ENCODE measurements around the gene SHISA6. TPM values are rescaled to one million over a fixed set of nuclear protein-coding genes. Genes with fewer than 3 reads are reported as not detected.

SHISA6 gene
- total RNA-seq, 2 donors from 2014 or later: not detected

DNA sequence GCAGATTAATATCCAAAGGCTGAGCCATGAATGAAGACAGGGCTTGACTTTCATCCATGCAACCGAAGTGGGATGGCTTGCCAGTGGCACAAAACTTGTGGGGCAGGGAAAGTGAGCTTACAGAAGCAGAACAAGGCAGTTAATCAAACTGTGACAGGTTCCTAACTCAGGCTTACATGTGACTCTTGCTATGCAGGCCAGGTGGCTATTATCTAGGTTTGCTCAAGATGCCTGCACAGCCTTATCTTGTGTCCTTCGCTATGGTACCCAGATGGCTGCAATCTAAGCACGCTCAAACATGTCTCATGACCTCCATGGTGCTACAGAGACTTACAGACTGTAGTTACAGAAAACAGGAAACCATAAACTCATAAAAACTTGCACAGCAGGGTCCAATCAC lies 348.7 kb downstream of the SHISA6 start:
- DNase-seq (ENCODE audit: low spot score in 2 of 2) (no peak), ATAC-seq (no peak)
- H3K9me3 Mint-ChIP-seq: peaks cover 12 to 13% of the 10 kb centered on the region in 2 donors
- H3K27ac Mint-ChIP-seq: no peak overlapping the region
- no peaks in the 10 kb centered on the region for H3K36me3 Mint-ChIP-seq

DNA sequence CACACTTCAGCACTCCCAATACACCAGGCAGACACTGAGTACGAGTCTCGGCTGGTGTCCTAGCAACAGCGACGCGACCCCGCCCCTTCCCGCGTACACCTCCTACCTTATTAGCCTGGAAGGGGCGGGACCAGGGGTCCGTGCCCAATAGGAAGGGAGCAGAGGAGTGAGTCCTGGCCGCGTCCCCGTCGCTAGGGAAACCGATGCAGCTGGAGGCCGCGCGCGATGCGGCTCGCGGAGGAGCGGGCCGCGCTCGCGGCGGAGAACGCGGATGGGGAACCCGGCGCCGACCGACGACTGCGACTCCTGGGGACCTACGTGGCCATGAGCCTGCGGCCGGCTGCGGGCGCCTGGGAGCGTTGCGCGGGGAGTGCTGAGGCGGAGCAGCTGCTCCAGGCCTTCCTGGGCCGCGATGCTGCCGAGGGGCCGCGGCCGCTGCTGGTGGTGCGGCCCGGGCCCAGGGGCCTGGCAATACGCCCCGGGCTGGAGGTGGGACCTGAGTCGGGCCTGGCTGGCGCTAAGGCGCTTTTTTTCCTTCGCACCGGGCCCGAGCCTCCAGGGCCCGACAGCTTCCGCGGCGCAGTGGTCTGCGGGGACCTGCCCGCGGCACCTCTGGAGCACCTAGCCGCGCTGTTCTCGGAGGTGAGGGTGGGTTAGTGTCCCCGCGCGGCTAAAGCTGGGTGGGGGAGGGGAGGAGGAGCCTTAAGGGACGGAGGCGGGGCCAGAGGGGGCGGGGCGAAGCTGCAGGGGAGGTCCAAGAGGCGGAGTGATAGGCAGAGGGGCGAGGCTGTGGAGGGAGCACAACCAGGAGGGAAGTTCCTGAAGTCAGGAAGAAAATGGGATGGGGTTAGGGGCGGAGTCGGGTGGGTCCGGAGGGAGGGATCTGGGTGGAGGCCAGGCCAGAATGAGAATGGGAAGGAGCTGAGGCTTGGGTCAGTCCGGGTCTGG lies 357.5 kb downstream of the SHISA6 start, which contains the start of gene DNAH9:
Gene DNAH9 (plus strand): TSS at position 197 of the 948 bp plus-strand sequence. CDS start 29 bp downstream, at position 226.
- Mint-ChIP-seq H3K36me3 (peaks cover 0 to 5% of the 10 kb centered on the region in 2 donors), H3K9me3 (peaks cover 11 to 14% of the 10 kb centered on the region in 2 donors), H3K27ac (no peak within 1 kb of the TSS)
- peak in 1 of 2 donors; percentile 31 for DNase-seq (ENCODE audit: low spot score in 2 of 2)
- ATAC-seq: peak in 1 of 2 donors; percentile 95

DNA sequence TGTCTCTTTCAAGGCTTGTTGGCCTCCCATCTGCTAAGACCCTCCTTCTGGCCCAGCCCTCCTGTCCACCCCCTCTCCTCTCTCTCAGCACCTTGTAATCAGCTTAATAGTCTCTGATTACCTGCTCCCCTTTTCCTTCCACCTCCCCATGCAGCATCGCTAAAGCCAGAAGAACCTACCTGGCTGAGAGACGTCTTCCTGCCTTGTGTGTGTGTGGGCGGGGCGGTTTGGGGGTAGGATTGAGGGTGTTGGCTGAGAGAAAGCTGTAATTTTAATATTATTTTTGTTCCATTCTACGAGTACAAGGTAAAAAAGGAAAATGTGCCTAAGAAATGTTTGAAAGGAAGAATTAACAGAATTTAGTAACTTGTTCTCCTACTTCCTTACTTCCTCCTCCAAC lies 360.6 kb downstream of the SHISA6 start:
- ATAC-seq: no peak
- H3K27ac Mint-ChIP-seq: peak overlapping the region in 1 of 2 donors; percentile 47
- DNase-seq (ENCODE audit: low spot score in 2 of 2): no peak
- peaks cover 0 to 5% of the 10 kb centered on the region in 2 donors for H3K36me3 Mint-ChIP-seq
- peaks cover 9 to 10% of the 10 kb centered on the region in 2 donors for H3K9me3 Mint-ChIP-seq

- peaks cover 0 to 4% of the 10 kb centered on the region in 2 donors for H3K9me3 Mint-ChIP-seq
- no peak overlapping the region for H3K27ac Mint-ChIP-seq
- ATAC-seq: no peak
- no peak for DNase-seq (ENCODE audit: low spot score in 2 of 2)
- no peaks in the 10 kb centered on the region for H3K36me3 Mint-ChIP-seq
These were observed 367.4 kb downstream of the SHISA6 start for GRCh38 chr17:11608396-11608795.

GRCh38 chr17:11610999-11611566 lies 370.1 kb downstream of the SHISA6 start:
- peaks cover 0 to under 1% of the 10 kb centered on the region in 2 donors for H3K9me3 Mint-ChIP-seq
- DNase-seq (ENCODE audit: low spot score in 2 of 2): no peak
- H3K27ac Mint-ChIP-seq: no peak overlapping the region
- ATAC-seq: no peak
- H3K36me3 Mint-ChIP-seq: no peaks in the 10 kb centered on the region

- Mint-ChIP-seq H3K9me3 (no peaks in the 10 kb centered on the region), H3K36me3 (no peaks in the 10 kb centered on the region), H3K27ac (no peak overlapping the region)
- ATAC-seq: no peak
- no peak for DNase-seq (ENCODE audit: low spot score in 2 of 2)
These were observed 371.9 kb downstream of the SHISA6 start for GRCh38 chr17:11612956-11613355.
